Esophagus mucosa (tissue), 1 donor: ENCODE results near the gene SLC39A13. TPM values are rescaled to one million over a fixed set of nuclear protein-coding genes. Genes with fewer than 3 reads are reported as not detected.

Experiments used
- ATAC-seq: fragments of 200-7000 bp; cut with Tn5 transposase; one replicate; pipeline ENCODE4 v1.9.1; 2020
- total RNA-seq: library from RNA; stranded (reverse); gene quantifications from one replicate; pipeline ENCODE4 v1.2.4, GENCODE V29; 2023
- donor health status: DM: yes; HTN: yes; CAD: no.

Gene SLC39A13
- total RNA-seq, result 6.4 TPM

DNA sequence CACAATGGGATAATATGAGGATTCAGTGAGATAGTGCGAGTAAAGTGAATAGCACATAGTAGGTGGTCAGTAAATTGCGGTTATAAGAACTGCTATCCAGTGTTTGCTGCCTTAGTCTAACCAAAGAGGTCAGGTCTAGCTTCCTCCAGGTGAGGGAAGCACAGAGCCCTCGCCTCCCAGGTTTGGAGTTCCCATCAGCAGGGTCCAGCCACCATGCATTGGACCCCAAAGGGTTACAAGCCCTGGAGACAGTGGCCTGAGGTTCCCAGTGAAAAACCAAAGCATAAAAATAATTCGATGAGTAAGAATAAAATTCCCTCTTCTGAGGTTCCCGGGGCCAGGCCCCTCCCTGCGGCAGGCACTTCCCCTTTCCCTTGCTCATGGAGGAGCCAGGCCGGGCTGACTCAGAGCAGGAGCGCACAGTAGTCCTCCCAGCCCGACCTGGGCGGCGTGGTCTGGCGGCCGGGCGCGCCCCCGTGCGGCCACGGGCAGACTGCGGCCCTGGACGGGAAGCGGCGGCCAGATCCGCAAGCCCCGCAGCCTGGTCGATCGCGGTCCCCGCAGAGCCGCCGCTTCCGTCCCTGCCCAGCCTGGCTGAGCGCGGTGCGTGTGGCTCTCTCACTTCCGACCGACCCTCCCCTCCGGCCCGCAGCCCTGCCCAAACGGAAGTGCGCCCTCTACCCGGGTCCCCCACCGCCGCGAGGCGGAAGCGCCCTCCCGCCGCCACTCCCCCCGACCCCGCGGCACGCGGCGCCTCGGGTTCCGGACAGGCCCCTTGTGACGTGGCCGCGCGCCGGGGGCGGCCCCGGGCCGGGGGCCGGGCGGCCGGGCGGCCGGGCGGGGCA lies at the start of gene SLC39A13:
SLC39A13 (plus strand) TSS at position 845 of the 845 bp plus-strand sequence. CDS start 1,505 bp downstream, outside the sequence.
- peak; percentile 91 for ATAC-seq

DNA sequence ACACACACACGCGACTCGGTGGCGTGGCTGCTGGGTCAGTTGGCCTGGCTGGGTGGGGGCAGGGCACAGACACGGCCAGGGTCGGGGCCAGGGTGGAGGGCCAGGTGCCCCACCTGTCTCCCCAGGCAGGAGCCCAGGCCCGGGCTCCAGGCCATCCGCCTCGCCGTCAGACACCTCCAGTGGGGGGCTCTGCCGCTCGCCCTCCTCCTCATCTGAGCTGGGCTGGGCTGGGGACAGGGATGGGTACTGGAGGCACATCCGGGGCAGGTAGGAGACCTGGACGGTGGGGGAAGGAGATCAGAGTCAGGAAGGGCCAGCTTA lies 49.7 kb upstream of the SLC39A13 start:
- ATAC-seq, result no peak

DNA sequence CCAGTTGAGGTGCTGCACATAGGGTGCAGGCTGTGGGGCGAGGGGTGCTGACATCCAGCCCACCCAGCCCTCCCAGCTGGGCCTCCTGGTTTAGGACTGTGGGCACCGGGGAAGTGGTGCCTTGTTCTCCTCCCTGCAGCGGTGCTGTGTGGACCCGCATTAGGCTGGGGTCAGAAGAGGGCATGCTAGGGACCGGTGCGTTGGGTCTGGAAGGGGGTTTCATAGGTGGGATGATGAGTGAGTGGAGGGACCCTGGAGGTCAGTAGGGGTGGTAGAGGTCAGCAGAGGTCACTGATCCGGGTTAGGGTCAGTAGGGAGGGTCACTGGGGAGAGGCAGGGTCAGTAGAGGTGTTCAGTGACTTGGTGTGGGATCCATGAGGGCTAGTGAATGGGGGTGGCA lies 49.2 kb upstream of the SLC39A13 start:
- ATAC-seq, result no peak

DNA sequence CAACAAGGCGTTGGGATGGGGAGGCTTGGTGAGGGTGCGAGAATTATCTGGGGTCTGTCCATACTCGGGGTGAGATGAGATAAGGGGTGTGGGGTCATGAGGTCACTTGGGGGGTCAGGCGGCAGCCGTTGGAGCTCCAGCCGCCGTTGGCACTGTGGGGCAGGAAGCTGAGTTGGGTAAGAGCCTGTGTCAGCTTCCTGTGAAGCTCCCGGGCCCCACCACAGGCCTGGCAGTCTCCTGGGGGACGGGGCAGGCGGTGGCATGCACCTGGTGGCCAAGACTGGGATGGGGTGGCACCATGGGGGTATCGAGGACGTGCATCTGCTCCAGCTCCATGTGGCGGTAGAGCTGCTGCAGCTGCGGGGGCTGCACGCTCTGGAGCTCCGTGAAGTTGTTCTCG lies 48.8 kb upstream of the SLC39A13 start:
- ATAC-seq, result no peak

DNA sequence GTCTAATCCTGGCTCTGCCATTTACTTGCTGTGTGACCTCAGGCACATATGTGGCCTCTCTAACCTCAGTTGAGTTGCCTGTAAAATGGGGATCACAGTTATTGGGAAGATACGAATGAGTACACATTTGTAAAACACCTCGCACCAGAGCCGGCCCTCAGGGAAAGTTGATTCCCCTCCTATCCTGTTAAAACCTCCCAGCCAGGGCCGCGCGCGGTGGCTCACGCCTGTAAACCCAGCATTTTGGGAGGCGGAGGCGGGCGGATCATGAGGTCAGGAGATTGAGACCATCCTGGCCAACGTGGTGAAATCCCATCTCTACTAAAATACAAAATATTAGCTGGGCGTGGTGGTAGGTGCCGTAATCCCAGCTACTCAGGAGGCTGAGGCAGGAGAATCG lies 48.0 kb upstream of the SLC39A13 start:
- ATAC-seq, result no peak

DNA sequence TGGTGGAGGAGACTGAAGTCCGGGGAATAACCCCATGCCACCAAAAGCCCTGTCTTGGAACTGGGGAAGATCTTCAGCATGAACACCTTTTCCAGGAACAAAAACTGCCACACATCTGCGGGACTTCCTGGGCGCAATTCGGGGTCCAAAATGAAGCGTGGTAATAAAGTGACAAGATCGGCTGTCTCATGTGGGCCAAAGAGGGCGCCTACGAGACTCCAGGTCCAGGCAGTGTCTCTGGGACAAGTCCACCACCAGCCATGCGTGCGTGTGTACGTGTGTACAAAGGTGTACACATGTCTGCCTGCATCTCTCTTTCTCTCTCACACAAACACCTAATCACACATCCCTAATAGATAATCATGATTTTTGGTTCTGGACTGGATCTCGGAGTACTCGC lies 47.0 kb upstream of the SLC39A13 start:
- no peak for ATAC-seq

DNA sequence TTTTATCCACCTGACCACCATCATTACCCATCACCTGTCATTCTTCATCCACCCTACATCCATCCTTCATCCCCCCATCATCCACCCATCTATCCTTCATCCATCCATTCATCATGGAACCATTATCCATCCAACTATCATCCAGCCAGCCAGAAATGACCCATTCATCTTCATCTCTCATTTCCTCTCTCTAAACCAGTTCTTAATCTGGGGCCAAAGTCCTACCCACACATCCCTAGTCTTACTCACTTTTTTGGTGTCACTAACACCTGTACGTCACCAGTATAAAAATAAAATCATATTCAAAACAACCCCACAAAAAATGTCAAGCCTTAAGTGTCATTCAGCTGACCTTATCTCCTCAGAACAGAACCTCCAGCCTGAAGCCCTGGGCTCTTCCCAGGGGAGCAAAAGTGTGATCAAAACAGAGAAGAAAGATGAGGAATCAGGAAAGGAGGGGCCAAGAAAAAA lies 42.3 kb upstream of the SLC39A13 start:
- no peak for ATAC-seq

DNA sequence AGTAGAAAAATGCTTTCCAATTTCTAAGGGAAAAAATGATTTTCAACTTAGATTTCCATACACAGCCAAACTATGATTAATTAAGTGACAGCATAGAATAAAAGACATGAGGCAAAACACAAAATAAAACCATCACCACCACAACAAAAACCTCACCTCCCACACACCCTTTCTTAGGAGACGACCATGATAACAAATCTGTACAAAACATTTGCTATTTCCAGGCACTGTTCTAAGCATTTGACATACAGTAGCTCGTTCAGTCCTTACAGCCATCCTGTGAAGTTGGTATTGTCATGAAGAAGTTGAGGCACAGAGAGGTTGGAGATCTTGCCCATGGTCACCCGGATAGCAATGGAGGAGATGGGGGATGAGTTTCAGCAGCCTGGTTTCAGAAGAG lies 38.7 kb upstream of the SLC39A13 start:
- no peak for ATAC-seq

DNA sequence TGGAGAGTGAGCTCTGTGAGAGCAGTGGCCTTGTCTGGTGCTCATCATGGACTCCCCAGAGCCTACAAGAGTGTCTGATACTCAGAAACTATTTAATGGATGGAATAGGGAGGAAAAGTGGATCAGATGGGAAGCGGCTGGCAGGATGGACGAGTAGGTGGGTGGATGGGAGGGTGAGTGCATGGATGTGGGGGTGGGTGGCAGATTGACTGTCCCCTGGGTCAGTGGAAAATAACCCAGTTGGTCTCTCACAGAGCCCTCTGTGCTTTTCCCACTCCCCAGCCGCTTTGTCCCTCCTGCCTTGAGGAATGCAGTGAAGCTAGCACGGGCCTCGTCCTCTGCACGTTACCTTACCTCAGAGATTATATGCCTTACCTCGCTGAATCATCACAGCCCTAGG lies 36.0 kb upstream of the SLC39A13 start:
- ATAC-seq, result no peak

DNA sequence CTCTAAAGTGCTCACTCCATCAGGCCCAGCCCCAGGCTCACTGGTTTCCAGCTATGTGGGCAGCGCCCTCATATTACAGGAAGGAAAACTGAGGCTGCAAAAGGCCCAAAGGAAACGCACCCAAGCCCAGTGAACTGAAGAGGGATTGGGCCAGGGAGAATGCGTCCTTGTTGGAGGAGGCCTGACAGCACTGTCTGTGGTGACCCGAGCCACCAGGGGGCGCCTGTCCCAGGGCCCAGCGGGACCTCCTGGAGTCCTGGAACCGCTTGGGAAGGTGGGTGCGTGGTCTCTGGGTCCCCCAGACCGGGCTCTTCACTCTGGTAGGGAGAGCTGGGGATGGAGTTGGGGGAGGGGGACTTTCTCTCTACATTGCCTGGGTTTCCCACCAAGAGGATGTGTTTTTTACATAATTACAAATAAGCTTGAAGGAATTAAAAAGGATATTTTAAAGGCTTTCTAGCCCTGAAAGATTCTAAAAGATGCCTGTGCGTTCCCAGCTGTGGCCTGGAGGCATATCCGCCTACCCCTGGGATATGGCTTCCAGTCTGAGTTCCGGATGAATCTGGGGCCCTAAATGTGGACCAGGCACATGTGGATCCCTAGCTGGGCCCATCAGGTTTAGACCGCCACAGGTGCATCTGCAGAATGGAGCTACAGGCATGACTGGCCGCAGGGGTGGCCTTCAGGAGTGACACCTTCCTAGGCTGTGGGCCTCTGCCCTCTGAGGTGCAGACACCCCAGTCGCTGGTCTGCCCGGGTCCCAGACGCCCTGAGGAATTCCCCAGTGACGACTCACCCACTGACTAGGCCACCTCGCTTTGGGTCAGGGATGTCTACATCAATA lies 34.3 kb upstream of the SLC39A13 start:
- ATAC-seq, result peak; percentile 73

DNA sequence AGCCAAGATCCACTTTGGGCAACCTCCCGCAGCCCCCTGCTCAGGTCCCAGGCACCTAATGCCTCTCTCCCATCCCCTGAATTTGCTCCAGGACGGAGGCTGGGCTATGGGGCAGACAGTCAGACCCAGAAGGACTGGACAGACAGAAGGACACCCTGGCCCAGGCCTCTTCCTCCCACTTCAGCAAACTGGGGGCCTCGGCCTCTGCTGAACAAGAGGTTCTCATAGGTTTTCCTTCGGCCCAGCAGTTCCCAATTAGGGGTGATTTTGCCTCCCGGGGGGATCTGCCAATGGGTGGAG lies 33.7 kb upstream of the SLC39A13 start:
- no peak for ATAC-seq

DNA sequence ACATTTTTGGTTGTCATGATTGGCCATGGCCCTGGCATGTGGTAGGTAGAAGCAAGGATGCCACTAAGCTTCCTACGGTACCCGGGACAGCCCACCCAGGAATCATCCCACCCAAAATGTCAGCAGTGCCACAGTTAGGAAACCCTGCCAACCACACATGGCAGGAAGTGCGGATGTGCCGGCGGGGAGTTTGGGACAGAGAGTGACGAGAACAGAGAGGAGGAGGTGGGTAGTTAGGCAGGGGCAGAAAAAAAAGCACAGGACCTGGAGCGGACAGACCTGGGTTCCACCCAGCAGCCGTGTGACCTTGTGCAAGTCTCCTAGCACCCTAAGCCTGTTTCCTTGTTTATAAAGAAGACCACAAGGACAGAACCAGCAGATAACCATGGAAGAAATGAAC lies 33.4 kb upstream of the SLC39A13 start:
- ATAC-seq, result no peak

DNA sequence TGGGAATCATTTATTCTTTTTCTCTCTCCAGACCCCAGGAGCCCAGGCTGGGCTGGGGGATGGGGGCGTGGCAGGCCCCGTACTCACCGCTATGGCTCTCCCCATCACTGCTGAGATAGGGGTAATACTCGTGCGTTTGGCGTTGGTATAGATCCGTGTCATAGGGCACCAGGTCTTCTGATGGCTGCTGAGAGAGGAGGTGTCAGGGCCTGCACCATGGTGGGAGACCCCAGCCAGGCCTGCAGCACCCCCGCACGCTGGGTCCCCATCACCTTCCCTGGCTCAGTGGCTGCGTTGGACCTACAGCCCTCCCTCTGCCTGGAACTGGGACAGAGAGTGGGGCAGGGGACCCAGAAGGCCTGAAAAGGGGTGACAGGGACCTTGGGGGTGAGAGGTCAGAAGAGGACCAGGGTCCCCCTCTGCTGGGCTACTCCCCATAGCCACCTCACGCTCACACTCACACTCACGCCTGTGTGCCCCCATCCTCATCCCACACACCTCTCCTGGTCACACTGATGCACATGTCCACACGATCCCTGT lies 32.8 kb upstream of the SLC39A13 start:
- no peak for ATAC-seq

DNA sequence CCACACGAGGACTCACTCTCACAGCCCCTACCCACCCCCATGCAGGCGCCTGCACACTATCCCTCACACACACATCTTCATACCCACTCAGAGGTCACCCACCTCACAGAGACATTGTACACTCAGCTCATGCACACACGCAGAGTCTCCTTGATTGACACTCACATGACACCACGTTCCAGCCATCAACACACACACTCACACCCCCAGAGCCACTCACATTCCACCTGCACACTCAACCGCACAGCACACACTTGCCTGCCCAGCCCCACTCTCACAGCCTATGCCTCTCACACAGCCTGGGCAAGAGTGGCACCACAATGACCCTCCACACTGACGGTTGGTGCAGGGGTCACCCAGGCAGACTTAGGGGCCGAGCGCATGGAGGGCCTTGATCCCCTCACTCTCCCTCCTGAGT lies 32.3 kb upstream of the SLC39A13 start:
- ATAC-seq, result no peak

DNA sequence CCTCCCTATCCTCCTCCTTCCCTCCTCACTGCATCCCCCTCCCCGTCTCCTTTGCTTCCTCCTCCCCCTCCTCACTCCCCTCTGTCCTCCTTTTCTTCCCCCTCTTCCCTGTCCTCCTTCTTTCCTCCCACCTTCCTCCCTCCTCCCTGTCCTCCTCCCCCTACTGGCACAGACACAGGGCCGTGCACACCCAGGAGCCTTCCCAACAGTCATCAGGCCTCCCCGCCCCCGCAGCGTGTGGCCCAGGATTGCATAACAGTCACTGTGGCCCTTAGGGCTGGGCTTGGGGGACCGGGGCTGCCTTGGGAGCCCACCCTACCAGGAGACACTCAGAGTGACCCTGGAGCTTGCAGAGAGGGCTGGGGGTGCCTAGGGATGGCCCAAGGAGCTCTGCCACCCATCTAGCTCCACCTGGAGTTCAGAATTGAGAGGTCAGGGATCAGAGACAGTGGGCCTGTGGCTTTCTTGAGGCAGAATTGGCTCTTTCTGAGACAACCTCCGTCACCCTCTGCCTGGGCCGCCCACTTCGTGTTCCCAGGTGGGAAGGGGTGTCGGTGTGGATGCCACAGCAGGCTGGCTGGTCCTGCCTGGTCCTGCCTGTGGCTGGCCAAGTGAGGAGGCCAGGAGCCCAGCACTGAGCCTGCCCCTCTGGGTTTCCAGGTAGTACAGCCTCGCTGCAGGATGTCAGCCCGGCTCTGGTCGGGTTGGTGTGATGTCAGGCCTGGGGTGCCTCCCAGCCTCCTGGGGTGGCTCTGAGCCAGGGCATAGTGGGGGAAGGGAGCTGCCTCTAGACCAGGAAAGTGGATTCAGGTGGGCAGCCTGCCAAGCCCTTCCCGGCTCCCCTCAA lies 31.6 kb upstream of the SLC39A13 start:
- peak; percentile 25 for ATAC-seq

DNA sequence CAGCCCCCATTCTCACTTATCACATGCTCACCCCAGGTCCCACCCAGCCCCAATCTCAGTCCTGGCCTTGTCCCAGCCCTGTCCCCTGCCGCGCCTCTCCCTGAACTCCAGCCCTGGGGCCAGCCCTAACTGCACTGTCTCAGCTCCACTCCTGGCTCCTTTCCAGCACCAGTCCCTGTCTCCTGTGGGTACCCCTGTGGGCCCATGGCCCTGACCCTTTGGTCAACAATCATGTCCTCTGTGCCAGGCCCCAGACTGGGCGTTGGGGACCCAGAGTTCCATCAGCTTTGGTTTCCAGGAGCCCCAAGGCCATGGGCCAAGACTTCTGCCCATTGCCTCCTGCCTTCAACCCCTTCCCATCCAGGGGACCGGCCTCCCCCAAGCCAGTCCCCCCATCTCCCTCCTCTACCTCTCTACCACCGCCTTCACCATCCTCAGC lies 30.8 kb upstream of the SLC39A13 start:
- ATAC-seq, result peak; percentile 6

DNA sequence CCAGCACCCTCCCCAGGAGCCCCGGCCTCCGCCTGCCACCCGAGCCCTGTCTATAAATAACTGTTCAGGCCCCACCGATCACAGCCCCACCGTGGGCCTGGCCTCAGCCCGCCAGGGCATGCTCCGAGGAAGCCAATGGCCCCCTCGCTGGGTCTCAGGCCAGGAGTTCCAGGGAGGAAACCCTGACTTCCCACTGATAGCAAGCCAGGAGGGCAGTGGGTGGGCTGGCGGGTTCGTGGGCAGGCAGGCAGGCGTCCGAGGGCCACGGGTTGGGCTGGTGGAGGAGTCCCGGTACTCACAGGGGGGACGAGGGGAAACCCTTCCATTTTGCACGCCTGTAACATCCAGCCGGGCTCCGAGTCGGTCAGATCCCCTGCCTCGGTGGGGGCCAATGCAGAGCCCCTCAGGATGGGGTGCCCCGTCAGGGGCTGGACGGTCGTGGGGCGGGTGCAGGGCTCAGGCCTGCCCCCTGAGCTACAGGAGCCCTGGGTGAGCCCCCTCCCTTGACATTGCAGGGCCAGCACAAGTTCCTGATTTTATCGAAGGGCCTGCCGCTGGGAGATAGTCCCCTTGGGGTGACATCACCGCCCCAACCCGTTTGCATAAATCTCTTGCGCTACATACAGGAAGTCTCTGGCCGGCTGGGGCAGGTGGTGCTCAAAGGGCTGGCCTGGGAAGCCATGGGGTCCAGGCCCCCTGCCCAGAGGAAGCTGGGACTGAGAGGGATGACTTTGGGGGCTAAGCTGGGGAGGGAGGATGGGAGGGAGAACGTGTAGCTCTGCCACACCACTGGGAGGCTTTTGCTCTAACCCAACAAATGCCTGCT lies 30.2 kb upstream of the SLC39A13 start, which contains the start of gene SPI1:
SPI1 (minus strand) TSS at position 538 of the 826 bp plus-strand sequence; CDS start at position 344, 194 bp downstream.
- ATAC-seq, result peak; percentile 43

DNA sequence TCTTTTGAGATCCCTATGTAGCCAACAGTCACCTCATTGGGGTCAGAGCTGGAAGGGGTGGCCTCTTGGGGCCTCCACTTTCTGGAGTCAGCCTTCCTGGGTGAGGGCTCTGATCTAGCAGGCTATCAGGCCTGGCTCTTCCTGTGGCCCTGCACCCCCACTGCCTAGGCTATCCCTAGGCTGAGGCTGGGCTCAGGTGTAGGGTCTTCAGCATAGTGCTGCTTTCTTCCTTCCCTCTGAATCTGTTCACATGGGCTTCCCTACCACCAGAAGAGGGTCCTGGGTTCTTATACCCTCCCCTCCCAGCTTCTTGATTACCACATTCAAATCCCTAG lies 29.6 kb upstream of the SLC39A13 start:
- ATAC-seq, result no peak

DNA sequence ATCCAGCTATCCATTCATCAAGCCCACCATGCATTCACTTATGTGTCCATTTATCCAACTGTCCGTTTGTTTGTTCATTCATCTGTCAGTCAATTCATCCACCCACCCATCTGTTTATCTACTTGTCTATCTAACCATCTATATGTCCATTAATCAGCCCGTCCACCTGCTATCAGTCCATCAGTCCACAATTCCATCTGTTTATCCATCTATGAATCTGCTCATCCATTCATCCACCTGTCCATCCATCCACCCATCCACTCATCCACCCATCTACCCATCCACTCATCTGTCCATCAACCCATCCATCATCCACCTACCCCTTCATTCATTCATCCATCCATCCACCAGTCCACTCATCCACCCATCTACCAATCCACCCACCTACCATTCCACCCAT lies 29.1 kb upstream of the SLC39A13 start:
- ATAC-seq, result no peak

DNA sequence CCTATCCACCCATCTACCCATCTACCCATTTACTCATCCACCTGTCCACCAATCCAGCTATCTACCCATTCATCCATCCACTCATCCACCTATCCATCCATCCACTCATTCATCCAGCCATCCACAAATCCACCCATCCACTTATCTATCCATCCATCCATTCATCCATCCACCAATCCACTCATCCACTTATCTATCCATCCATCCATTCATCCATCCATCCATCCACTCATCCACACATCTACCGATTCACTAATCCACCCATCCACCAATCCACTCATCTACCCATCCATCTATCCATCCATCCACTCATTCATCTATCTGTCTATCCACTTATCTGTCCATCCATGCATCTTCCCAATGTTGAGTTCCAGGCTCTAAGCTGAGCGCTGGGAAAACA lies 28.3 kb upstream of the SLC39A13 start:
- no peak for ATAC-seq

DNA sequence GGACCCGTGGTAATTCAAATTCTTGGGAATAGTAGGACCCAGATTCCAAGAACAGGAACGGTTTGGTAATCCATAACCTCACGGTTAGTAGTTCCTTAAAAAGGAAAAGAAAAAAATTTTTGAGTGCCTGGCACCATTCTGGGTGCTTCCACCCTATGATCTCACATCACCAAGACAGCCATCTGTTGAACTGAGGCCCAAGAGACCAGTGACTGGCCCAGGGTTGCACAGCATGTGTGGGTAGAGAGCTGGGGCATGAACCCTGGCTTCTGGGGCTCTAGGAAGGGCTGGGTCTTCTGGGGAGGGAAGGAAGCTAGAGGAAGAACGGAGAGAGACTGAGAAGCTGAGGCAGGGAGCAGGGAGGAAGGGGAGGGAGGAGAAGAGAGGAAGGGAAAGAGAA lies 25.3 kb upstream of the SLC39A13 start:
- ATAC-seq, result no peak

DNA sequence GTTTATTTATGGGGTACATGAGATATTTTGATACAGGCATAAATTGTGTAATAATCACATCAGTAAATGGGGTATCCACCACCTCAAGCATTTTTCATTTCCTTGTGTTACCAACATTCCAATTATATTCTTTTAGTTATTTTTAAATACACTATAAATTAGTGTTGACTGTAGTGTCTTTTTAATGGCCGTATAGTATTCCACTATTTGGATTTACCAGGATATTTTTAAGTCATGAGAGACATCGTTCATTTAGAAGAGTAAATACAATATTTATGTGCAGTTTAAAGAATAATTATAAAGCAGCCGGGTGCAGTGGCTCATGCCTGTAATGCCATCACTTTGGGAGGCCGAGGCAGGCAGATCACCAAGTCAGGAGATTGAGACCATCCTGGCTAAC lies 23.9 kb upstream of the SLC39A13 start:
- no peak for ATAC-seq
